Endothelial cell of umbilical vein (primary cell): ENCODE results near the gene PDLIM4. TPM values are rescaled to one million over a fixed set of nuclear protein-coding genes. Genes with fewer than 3 reads are reported as not detected.

Experiments
- BruUV-seq: library from RNA; stranded (reverse); fragments of 400-500 nt; replicated peaks from 2 replicates; lab custom pipeline; 2021; lab: Mats Ljungman, UMichigan
- CTCF ChIA-PET: fragments of 300-600, 350-600 bp; sonication (Branson Sonifier 250); formaldehyde crosslinking; loops from one replicate; lab custom pipeline; 2021; ENCODE audit warnings: antibody characterized with exemption, inconsistent platforms; lab: Charles Lee
- POLR2A ChIA-PET: fragments of 300-600, 350-600 bp; sonication (Branson Sonifier 250); formaldehyde crosslinking; loops from one replicate; lab custom pipeline; 2021; ENCODE audit warnings: antibody characterized with exemption, inconsistent platforms; lab: Charles Lee
- DNase-seq: peaks from one replicate; pipeline ENCODE4 v3.0.0-alpha.2; 2011; ENCODE audit warnings: low read depth, low spot score
- FAIRE-seq: peaks from 2 replicates; lab custom pipeline; 2011; peaks lifted over from hg19 to GRCh38; lab: Jason Lieb, UNC
- H2AFZ ChIP-seq: 2 replicates; pipeline ENCODE4 v1.6.0; 2012; ENCODE audit warnings: low read depth, low read length, control low read depth, inconsistent platforms
- H3K27ac ChIP-seq: 2 replicates; pipeline ENCODE4 v1.5.1; 2011; ENCODE audit warnings: low read depth, mild to moderate bottlenecking, control low read depth, low read length, moderate library complexity; ENCODE audit not compliant: insufficient read depth
- H3K27me3 ChIP-seq, 2 experiments: 2 replicates each; pipeline versions ENCODE4 v1.6.0 to v1.6.1; 2011; ENCODE audit warnings: low read length in 2 of 2, mixed read lengths in 1 of 2; ENCODE audit not compliant: control insufficient read depth in 2 of 2, insufficient read depth in 2 of 2
- H3K36me3 ChIP-seq, 2 experiments: 2 replicates in 1 of 2; 3 replicates in 1 of 2; pipeline ENCODE4 v1.5.1; 2011; ENCODE audit warnings: low read length in 2 of 2, mild to moderate bottlenecking in 1 of 2, moderate library complexity in 1 of 2; ENCODE audit not compliant: control insufficient read depth in 2 of 2, insufficient read depth in 2 of 2; ENCODE audit errors: extremely low read depth in 1 of 2
- H3K4me1 ChIP-seq: 3 replicates; pipeline ENCODE4 v1.5.1; 2011; ENCODE audit warnings: mild to moderate bottlenecking, low read length; ENCODE audit not compliant: control insufficient read depth, insufficient read depth; ENCODE audit errors: extremely low read depth
- H3K4me2 ChIP-seq: 2 replicates; pipeline ENCODE4 v1.6.1; 2011; ENCODE audit warnings: low read length, control low read depth, mixed read lengths; ENCODE audit not compliant: insufficient read depth
- H3K4me3 ChIP-seq, 3 experiments: fragments of 200-600 bp in 1 of 3; sonication (generic), shearing (Covaris generic) in 1 of 3; replicated peaks in 1 of 3; 2 replicates each; pipeline ENCODE4 v1.5.1; 2011 to 2016; ENCODE audit warnings: control low read depth in 3 of 3, low read length in 3 of 3, mild to moderate bottlenecking in 2 of 3, inconsistent platforms in 1 of 3, low read depth in 1 of 3, moderate library complexity in 1 of 3; ENCODE audit not compliant: insufficient read depth in 1 of 3
- H3K79me2 ChIP-seq: 2 replicates; pipeline ENCODE4 v1.6.0; 2012; ENCODE audit warnings: low read length, inconsistent platforms; ENCODE audit not compliant: control insufficient read depth, insufficient read depth
- H3K9ac ChIP-seq: replicated peaks from 2 replicates; pipeline ENCODE3; 2011; ENCODE audit warnings: low read length, control low read depth; ENCODE audit not compliant: insufficient read depth; ENCODE audit errors: extremely low read depth
- H3K9me1 ChIP-seq: replicated peaks from 3 replicates; pipeline ENCODE4 v1.6.0; 2011; ENCODE audit warnings: mild to moderate bottlenecking, low read length; ENCODE audit not compliant: control insufficient read depth, insufficient read depth; ENCODE audit errors: extremely low read depth
- H3K9me3 ChIP-seq: replicated peaks from 2 replicates; pipeline ENCODE4 v1.5.1; 2012; ENCODE audit warnings: low read length, inconsistent platforms; ENCODE audit not compliant: control insufficient read depth, insufficient read depth
- H4K20me1 ChIP-seq: replicated peaks from 2 replicates; pipeline ENCODE3; 2011; ENCODE audit warnings: mild to moderate bottlenecking, low read length; ENCODE audit not compliant: control insufficient read depth, insufficient read depth; ENCODE audit errors: extremely low read depth
- CTCF ChIP-seq, 2 donors: IDR thresholded peaks; 1 replicate in 1 of 2; 2 replicates in 1 of 2; pipeline ENCODE4 v1.5.1; 2011; ENCODE audit warnings: low read length in 2 of 2, mild to moderate bottlenecking in 2 of 2, moderate library complexity in 2 of 2, control low read depth in 1 of 2, inconsistent platforms in 1 of 2, low read depth in 1 of 2; ENCODE audit not compliant: insufficient read depth in 1 of 2; ENCODE audit errors: extremely low read depth in 1 of 2
- POLR2A ChIP-seq: IDR thresholded peaks from 2 replicates; pipeline ENCODE4 v1.6.1; 2012; ENCODE audit warnings: low read depth, mild to moderate bottlenecking, control low read depth, low read length
- dilution Hi-C: fragments of 300-500 bp; cut with MboI; formaldehyde crosslinking; loops from one replicate; pipeline ENCODE4 v1.15.0; 2019; ENCODE audit warnings: low sequenced_read_pairs; ENCODE audit not compliant: extremely low pct_ligation_motif_present
- intact Hi-C: fragments of 100-400 bp; cut with micrococcal nuclease; formaldehyde crosslinking; loops from one replicate; pipeline ENCODE4 v1.10.0; 2022
- polyA plus RNA-seq, 4 experiments: library from polyadenylated mRNA; depleted of rRNA in 3 of 4; stranded (reverse) in 3 of 4; unstranded in 1 of 4; fragments of >200 nt; gene quantifications; 2 replicates each; pipeline versions ENCODE4 v1.2.1 to v1.2.3, GENCODE V29; 2011 to 2012; ENCODE audit warnings: missing spikeins in 1 of 4
- total RNA-seq: library from RNA; stranded (reverse); gene quantifications from 2 replicates; pipeline ENCODE4 v1.2.3, GENCODE V29; 2021

The PDLIM4 gene
- total and polyA plus RNA-seq, 2 donors (not counting 3 experiments of a cell fraction or from before 2014, with no cell fraction given) = 65.7 to 112 TPM

GRCh38 chr5:132274050-132274792 is 16.7 kb downstream of the PDLIM4 start:
- dilution Hi-C loops = no loop called here
- no peak overlapping the region for H3K27ac ChIP-seq
- H3K36me3 ChIP-seq = peaks cover 0 to 15% of the 10 kb centered on the region in 2 experiments
- CTCF ChIA-PET = interaction anchor here (3.1 to 4.3 kb wide), 2 partner anchors 19 to 36 kb away, joined by 23 to 35 read pairs; partner anchors contain the start of gene SLC22A4
- no peaks in the 10 kb centered on the region for H3K27me3 ChIP-seq
- H3K9me3 ChIP-seq = no peaks in the 10 kb centered on the region
- H3K4me1 ChIP-seq = no peaks in the 10 kb centered on the region
- no peak overlapping the region for H3K4me2 ChIP-seq
- intact Hi-C loops = loop anchor here (5.0 kb wide), 1 partner anchor 37 kb away; no protein-coding TSS in a partner anchor
- H3K79me2 ChIP-seq = no peaks in the 10 kb centered on the region
- no peak overlapping the region for H3K9ac ChIP-seq
- FAIRE-seq (no peak), DNase-seq (no peak)
- no peak overlapping the region for H3K4me3 ChIP-seq
- POLR2A ChIA-PET = no interaction called here
- no peaks in the 10 kb centered on the region for H3K9me1 ChIP-seq
- TF ChIP-seq CTCF (IDR thresholded peaks at IDR 0.05; ENCODE audit: extremely low read depth in 1 of 2, insufficient read depth in 1 of 2, low read depth in 1 of 2, low read length in 2 of 2) = no peak
- TF ChIP-seq POLR2A = no peak
- H2AFZ ChIP-seq = no peak overlapping the region
- no TSS peak for BruUV-seq
- no peaks in the 10 kb centered on the region for H4K20me1 ChIP-seq
